HTR-8/SVneo (cell line): ENCODE data around the gene ELK4.

Experiments used
- DNase-seq: peaks from one replicate; pipeline ENCODE4 v3.0.0; 2011; ENCODE audit warnings: low spot score, mixed read lengths; ENCODE audit not compliant: insufficient read length
- FAIRE-seq: peaks from 2 replicates; lab custom pipeline; 2011; peaks lifted over from hg19 to GRCh38; lab: Jason Lieb, UNC

The ELK4 gene

DNA sequence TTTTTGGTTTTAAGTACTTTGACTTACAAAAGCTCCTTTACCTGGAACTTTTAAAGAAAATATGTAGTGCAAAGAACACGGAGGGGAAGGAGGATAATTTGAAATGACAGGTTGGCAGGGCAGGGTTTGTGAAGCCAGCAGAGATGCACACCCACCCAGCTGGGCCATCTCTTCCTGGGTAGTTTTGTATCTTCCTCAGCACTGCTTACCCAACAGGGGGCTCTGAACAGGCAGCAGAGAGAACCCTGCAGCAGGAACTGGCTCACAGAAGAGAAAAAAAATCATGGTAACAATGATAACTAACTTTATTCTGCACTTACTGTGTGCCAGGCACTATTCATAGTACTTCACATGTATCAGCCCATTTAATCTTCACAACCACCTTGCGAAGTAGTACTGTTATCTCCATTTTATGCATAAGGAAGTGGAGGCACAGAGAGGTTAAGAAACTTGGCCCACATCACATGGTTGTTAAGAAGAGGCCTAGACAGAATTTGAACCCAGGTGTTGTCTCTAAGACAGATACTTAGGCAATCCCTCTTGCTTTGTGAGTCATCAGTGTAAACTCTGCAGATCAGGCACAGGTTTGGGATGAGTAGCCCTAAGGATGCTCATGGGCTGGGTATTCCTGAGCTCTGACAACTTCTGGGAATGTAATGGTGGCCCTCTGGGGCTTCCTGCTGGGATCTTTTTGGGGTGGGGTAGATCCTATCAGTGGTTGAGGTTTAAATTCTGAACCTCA is 60.8 kb downstream of the ELK4 start:
- FAIRE-seq: no peak
- DNase-seq: no peak

DNA sequence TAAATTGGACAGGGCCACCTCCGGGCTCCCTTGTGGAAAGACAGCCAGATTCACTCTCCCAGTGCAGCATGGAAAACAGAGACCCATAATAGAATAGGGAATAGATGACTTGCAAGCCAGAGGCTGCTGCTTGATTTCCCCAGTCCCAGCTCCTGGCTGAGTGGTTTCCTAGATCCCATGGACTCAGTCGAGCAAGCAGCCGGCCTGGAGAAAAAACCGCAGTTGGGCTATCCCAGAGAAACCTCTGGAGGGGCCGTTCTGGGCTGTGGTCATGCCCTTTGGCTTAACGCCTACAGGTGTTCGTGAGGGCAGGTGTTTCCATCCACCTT is 61.7 kb downstream of the ELK4 start:
- FAIRE-seq (no peak), DNase-seq (no peak)

DNA sequence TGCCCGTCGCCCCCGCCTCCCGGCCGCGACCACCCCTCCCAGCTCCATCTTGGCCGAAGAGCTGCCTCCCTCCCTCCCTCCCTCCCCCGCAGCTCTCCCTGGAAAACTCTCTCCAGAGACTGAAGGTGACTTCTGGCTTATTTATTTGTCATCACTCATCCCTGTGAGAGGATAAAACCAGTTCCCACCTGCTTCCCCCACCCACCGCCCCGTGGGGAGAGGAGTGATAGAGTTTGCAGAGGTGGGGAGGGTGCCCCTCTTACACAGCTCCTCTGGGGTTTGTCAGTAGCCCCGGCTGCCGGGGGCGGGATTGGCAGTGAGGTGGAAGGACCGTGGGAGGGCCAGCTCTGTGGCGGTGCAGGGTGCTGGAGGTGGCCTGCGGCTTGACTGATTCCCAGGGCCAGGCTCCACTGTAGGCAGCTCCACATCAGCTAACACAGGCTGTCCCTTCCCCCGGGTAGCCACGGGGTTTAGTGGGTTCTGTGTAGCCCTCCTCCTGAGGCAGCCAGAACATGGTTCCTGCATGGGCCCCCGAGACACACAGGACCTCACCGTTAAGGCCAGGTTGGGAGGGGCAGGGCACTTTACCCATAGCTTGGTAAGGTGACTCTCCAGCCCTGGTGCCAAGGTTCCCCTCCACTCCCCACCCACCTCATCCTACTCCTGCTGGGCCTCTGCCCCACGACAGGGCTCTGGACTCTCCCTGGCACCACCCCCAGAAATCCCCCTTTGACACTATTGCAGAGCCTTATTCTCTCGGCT is 62.2 kb downstream of the ELK4 start:
- no peak for FAIRE-seq
- DNase-seq: no peak

DNA sequence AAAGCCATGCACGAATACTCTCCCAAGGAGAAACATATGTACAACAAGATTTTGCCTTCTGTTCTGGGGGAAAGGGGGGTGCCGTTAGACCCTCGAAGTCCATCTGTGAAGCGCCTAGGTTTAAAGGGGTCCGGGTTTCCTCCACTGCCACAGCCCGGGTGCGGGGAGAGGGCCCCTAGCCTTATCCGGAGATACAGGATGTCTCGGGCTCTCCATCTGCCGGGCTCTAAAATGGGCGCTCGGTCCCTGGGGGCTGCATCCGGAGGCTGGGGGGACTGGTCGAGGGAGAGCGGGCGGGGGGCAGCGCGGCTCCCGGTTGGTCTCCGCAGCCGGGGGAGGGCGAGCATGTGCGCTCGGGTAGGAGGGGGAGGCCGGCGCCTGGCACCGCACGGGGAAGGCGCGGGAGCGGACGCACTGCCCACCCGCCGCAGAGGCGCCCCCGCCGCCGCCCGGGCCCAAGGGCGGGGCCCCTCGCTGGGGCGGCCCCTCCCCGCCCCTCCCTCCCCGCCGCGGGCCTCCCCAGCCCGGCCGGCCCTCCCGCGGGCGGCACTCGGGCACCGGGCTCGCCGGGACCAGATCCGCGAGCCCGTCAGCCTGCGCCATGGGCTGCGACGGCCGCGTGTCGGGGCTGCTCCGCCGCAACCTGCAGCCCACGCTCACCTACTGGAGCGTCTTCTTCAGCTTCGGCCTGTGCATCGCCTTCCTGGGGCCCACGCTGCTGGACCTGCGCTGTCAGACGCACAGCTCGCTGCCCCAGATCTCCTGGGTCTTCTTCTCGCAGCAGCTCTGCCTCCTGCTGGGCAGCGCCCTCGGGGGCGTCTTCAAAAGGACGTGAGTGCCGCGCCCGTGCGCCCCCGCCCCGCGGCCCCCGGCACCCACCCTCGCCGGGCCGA is 63.1 kb downstream of the ELK4 start:
- FAIRE-seq: peak; percentile 36
- no peak for DNase-seq

DNA sequence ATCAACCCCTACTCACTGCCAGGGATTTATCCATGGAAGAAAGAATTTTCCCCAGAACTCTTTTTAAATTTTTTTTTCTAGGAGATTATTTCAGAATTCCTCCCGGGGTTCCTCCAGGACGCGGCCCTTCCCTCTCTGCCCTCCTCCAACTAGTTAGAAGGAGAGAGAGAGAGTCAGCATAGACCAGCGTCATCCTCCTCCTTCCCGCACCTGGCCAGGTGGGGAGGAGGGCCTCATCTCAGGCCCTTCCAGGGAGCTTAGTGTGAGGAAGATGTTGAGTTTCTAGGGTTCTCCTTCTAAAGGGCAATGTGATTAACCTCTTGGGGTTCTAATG is 63.7 kb downstream of the ELK4 start:
- FAIRE-seq: no peak
- no peak for DNase-seq

DNA sequence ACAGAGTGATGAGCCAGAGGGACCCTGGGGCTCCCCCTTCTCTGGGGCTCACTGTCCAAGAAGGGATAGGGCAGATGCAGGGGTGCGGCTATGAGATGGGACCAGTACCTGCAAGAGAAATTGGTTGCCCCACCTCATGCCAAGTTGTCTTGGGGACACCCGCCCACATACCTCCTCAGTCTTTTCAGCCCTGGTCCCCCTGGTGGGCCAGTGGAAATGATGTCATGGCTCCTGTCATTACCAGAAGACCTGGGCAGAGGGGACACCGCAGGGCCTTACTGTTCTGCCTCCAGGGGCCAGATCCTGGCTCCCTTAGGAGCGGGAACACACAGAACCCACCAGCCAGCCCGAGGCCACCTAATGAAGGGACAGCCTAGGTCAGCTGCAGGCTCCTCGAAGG is 64.1 kb downstream of the ELK4 start:
- FAIRE-seq: no peak
- no peak for DNase-seq

DNA sequence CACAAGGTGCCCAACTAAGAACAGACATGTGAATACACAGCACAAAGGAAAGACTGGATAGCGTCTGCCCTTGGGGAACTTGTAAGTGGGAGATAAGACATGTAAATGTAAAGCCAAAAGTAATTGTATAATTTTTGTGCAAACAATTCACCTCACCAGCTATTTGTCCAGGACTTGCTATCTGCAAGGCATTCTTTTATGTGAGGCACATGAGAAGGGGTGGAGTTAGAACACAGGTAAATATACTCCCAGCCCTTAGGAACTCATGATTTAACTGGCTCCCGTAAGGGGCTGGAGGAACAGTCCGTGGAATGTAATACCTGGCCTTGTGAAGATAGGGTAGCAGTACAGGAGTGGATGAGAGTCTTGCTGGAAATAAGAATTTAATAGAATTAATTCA is 66.0 kb downstream of the ELK4 start:
- FAIRE-seq (no peak), DNase-seq (no peak)

DNA sequence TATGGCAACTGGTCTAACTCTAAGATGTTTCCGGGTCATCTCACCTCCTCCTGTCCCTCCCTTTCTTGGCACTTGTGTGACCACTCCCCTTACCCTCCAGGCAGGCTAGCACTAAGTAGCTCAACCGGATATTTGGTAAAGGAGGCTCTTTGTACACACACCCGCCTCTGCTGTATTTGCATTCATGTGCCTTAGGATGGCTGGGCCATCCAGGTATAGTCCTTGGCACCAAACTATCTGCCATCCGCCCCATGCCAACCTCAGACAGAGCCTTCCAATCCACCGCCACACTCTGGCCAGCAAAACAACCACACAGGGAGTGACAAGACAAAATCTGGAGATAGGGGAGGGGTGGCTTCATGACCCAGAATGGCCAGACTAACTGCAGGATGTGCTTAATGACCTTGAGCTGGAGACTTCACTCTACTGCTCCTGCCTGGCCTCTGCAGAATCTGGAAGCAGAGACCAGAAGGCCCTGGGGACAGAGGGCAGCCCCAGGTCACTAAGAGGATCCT is 67.8 kb downstream of the ELK4 start:
- no peak for DNase-seq
- no peak for FAIRE-seq

DNA sequence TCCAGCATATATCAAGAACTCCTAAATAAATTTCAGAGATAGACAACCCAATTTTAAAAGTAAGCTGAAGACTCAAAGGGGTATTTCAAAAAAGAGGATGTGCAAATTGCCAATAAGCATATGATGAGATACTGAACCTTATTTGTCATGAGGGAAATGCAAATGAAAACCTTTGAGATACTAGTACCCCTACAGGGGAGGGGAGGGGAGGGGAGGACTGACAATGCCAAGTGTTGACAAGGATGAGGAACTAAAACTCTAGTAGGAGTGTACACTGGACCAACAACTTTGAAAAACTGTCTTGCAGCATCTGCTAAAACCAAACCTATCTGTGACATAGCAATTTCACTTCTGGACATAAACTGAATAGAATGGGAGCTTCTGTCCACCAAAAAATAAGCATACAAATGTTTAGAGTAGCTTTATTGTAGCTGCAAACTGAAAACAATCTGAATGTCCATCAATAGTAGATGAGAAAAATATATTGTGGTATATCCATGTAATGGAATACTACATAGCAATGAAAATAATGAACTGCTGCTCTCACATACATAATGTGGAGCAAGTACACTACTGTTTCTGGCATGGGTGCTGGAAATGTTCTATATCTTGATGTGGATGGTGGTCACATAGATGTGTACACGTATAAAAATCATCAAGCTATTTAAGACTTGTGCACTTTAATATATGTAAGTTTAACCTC is 70.2 kb downstream of the ELK4 start:
- no peak for DNase-seq
- FAIRE-seq: no peak
